CD4-positive, alpha-beta T cell (primary cell): ENCODE data around the gene MAPKAP1. TPM values are rescaled to one million over a fixed set of nuclear protein-coding genes. Genes with fewer than 3 reads are reported as not detected.

Experiments used
- ATAC-seq: fragments of 200-7000 bp; cut with Tn5 transposase; one replicate; pipeline ENCODE4 v1.10.0; 2022; ENCODE audit warnings: mild to moderate bottlenecking; ENCODE audit not compliant: poor library complexity
- CTCF ChIA-PET: fragments of 350-600 bp; sonication (Branson Sonifier 250); formaldehyde crosslinking; loops from one replicate; lab custom pipeline; 2021; ENCODE audit warnings: antibody characterized with exemption, inconsistent platforms; lab: Charles Lee
- POLR2A ChIA-PET: fragments of 350-600 bp; sonication (Branson Sonifier 250); formaldehyde crosslinking; loops from one replicate; lab custom pipeline; 2021; ENCODE audit warnings: antibody characterized with exemption, inconsistent platforms; lab: Charles Lee
- DNase-seq, 14 experiments: peaks; one replicate each; pipeline ENCODE4 v3.0.0-alpha.2; 2013 to 2020; ENCODE audit warnings: mixed read lengths in 2 of 14
- H3K27ac ChIP-seq, 2 donors: one replicate each; pipeline versions ENCODE4 v1.5.1 to v1.7.0; 2013; ENCODE audit warnings: low read length in 2 of 2, low read depth in 1 of 2, mild to moderate bottlenecking in 1 of 2
- H3K27me3 ChIP-seq, 2 experiments: 1 replicate in 1 of 2; 2 replicates in 1 of 2; pipeline versions ENCODE4 v1.6.1 to v1.7.0; 2013; ENCODE audit warnings: low read length in 2 of 2, control low read depth in 1 of 2, mild to moderate bottlenecking in 1 of 2, moderate library complexity in 1 of 2; ENCODE audit not compliant: insufficient read depth in 2 of 2, control insufficient read depth in 1 of 2
- H3K36me3 ChIP-seq: one replicate; pipeline ENCODE4 v1.6.1; 2013; ENCODE audit warnings: low read length, control low read depth; ENCODE audit not compliant: insufficient read depth
- H3K4me1 ChIP-seq: one replicate; pipeline ENCODE4 v1.6.1; 2013; ENCODE audit warnings: low read length, control low read depth; ENCODE audit not compliant: insufficient read depth
- H3K4me3 ChIP-seq: one replicate; pipeline ENCODE4 v1.5.1; 2013; ENCODE audit warnings: mild to moderate bottlenecking, low read length, moderate library complexity
- H3K9me3 ChIP-seq, 2 experiments: 1 replicate in 1 of 2; 2 replicates in 1 of 2; pipeline versions ENCODE4 v1.6.1 to v1.7.0; 2013; ENCODE audit warnings: low read length in 2 of 2, mild to moderate bottlenecking in 2 of 2, control low read depth in 1 of 2, moderate library complexity in 1 of 2; ENCODE audit not compliant: control insufficient read depth in 1 of 2, insufficient read depth in 1 of 2
- H3K27ac Mint-ChIP-seq: one replicate; pipeline ENCODE4 v1.8.0; 2020; ENCODE audit warnings: mixed read lengths
- H3K27me3 Mint-ChIP-seq: one replicate; pipeline ENCODE4 v1.8.0; 2021; ENCODE audit warnings: mixed read lengths
- H3K36me3 Mint-ChIP-seq: one replicate; pipeline ENCODE4 v1.8.0; 2021; ENCODE audit warnings: low read depth, mixed read lengths
- H3K4me1 Mint-ChIP-seq: one replicate; pipeline ENCODE4 v1.8.0; 2021; ENCODE audit warnings: low read depth, mixed read lengths
- H3K4me3 Mint-ChIP-seq: one replicate; pipeline ENCODE4 v1.8.0; 2020; ENCODE audit warnings: mild to moderate bottlenecking, mixed read lengths
- H3K9me3 Mint-ChIP-seq: one replicate; pipeline ENCODE4 v1.8.0; 2020; ENCODE audit warnings: mixed read lengths
- intact Hi-C, 2 experiments: fragments of 100-400 bp; cut with DNase I in 1 of 2; cut with micrococcal nuclease in 1 of 2; formaldehyde crosslinking; loops; one replicate each; pipeline versions ENCODE4 v1.15.1 to v1.9.0; 2023 to 2025; cut with DNase I, micrococcal nuclease
- total RNA-seq, 174 experiments: library from RNA in 2 of 174; stranded (reverse) in 2 of 174; gene quantifications; one replicate each; pipeline ENCODE4 v1.2.3 and lab custom pipeline; 2021 to 2026
- TF ChIP-seq, protein P1 (sequence below): fragments of 200-600 bp; IDR thresholded peaks from one replicate; pipeline ENCODE4 v1.8.0; 2022; ENCODE audit warnings: antibody characterized with exemption, mild to moderate bottlenecking

The MAPKAP1 gene
- total RNA-seq, 2 experiments from 2014 or later: 40.3 to 44.9 TPM

DNA sequence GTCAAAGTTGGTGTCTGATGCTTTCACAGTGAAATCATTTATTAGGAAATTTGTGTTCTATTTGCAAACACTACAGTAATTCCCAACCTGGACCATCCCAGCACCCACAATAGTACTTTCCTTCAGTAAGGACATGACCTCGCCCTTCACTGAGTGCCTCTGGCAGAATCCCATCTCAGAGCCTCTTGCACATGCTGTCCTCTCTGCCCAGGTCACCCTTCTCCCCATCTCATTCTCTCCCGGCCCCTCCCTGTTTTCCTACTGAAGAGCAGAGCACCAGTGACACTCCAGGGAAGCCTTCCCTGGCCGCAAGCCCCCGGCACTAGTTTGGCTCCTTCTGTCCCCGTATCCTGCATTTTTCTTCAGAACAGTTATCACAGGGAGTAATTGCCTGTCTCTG lies 220.4 kb downstream of the MAPKAP1 start:
- Histone ChIP-seq H3K4me3 (no peak overlapping the region), H3K27ac (no peak overlapping the region), H3K27me3 (no peaks in the 10 kb centered on the region), H3K36me3 (peaks cover 12% of the 10 kb centered on the region), H3K4me1 (no peaks in the 10 kb centered on the region), H3K9me3 (no peaks in the 10 kb centered on the region)
- ATAC-seq (no peak), DNase-seq (no peak)
- H3K4me3 Mint-ChIP-seq: no peak overlapping the region
- H3K4me1 Mint-ChIP-seq: peaks cover 5% of the 10 kb centered on the region
- H3K27me3 Mint-ChIP-seq: no peaks in the 10 kb centered on the region
- intact Hi-C loops: no loop called here
- ChIA-PET CTCF (no interaction called here), POLR2A (no interaction called here)
- no peak overlapping the region for H3K27ac Mint-ChIP-seq
- TF ChIP-seq, protein P1, sequence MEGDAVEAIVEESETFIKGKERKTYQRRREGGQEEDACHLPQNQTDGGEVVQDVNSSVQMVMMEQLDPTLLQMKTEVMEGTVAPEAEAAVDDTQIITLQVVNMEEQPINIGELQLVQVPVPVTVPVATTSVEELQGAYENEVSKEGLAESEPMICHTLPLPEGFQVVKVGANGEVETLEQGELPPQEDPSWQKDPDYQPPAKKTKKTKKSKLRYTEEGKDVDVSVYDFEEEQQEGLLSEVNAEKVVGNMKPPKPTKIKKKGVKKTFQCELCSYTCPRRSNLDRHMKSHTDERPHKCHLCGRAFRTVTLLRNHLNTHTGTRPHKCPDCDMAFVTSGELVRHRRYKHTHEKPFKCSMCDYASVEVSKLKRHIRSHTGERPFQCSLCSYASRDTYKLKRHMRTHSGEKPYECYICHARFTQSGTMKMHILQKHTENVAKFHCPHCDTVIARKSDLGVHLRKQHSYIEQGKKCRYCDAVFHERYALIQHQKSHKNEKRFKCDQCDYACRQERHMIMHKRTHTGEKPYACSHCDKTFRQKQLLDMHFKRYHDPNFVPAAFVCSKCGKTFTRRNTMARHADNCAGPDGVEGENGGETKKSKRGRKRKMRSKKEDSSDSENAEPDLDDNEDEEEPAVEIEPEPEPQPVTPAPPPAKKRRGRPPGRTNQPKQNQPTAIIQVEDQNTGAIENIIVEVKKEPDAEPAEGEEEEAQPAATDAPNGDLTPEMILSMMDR: no peak
- H3K36me3 Mint-ChIP-seq: peaks cover 37% of the 10 kb centered on the region
- no peaks in the 10 kb centered on the region for H3K9me3 Mint-ChIP-seq

DNA sequence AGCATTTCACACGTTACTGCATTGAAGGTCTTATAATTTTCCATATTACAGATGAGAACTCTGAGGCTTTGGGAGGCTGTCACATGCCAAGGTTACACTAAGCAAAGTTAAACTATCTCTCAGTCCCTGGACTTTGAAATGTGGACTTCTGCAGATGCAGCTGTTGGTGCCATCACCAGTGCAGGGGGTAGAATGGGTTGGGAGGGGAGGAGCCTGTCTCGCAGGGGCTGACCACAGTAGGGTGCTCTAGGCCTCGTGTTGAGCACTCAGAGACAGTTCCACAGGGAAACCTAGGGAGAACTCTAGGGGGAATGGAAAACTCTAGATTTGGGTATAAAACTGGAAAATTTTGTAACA lies 220.9 kb downstream of the MAPKAP1 start:
- peaks cover 17% of the 10 kb centered on the region for H3K36me3 ChIP-seq
- no peaks in the 10 kb centered on the region for H3K27me3 ChIP-seq
- DNase-seq: no peak
- no peaks in the 10 kb centered on the region for H3K27me3 Mint-ChIP-seq
- H3K27ac ChIP-seq: no peak overlapping the region
- no peaks in the 10 kb centered on the region for H3K4me1 ChIP-seq
- CTCF ChIA-PET: no interaction called here
- no peaks in the 10 kb centered on the region for H3K9me3 Mint-ChIP-seq
- POLR2A ChIA-PET: no interaction called here
- no peaks in the 10 kb centered on the region for H3K9me3 ChIP-seq
- intact Hi-C loops: no loop called here
- ATAC-seq: no peak
- peaks cover 41% of the 10 kb centered on the region for H3K36me3 Mint-ChIP-seq
- H3K4me3 Mint-ChIP-seq: no peak overlapping the region
- H3K4me3 ChIP-seq: no peak overlapping the region
- peaks cover 5% of the 10 kb centered on the region for H3K4me1 Mint-ChIP-seq
- H3K27ac Mint-ChIP-seq: no peak overlapping the region
- TF ChIP-seq, protein P1: no peak

DNA sequence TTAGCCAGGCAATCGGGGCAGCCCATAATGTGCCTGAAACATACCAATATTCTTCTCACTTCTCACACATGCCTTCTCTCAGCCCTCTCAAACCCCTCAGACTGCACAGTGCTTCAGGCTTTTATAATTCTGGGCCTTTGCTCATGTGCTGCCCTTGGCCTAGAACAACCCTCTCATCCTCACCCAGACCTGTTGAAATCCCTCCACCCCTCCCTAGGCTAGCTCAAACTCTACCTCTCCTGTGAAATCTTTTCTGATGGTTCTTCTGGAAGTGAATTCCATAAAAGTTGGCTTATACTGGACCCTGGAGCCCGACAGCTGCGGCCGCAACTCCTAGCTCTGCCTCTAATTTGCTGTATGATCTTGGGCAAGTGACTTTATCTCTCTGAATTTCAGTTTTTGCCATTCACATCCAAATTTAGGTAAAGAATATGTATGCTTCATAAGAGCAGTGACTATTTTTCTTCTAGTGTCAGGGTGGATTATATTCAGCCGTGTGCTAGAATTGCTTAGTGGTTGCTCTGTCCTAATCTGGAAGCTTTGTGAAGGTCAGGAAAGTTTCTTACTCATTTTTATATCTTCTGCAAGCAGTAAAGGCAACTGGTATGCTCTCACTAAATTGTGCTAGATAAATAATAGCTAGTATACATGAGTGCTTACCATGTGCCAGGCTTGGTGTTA lies 221.4 kb downstream of the MAPKAP1 start:
- CTCF ChIA-PET: no interaction called here
- intact Hi-C loops: no loop called here
- H3K9me3 Mint-ChIP-seq: no peaks in the 10 kb centered on the region
- Histone ChIP-seq H3K4me1 (no peaks in the 10 kb centered on the region), H3K4me3 (no peak overlapping the region), H3K36me3 (peaks cover 17% of the 10 kb centered on the region), H3K27me3 (no peaks in the 10 kb centered on the region), H3K27ac (no peak overlapping the region), H3K9me3 (no peaks in the 10 kb centered on the region)
- peaks cover 5% of the 10 kb centered on the region for H3K4me1 Mint-ChIP-seq
- H3K27ac Mint-ChIP-seq: no peak overlapping the region
- POLR2A ChIA-PET: no interaction called here
- peaks cover 44% of the 10 kb centered on the region for H3K36me3 Mint-ChIP-seq
- ATAC-seq: no peak
- TF ChIP-seq, protein P1: no peak
- H3K27me3 Mint-ChIP-seq: no peaks in the 10 kb centered on the region
- no peak overlapping the region for H3K4me3 Mint-ChIP-seq
- no peak for DNase-seq
